Activated CD8-positive, alpha-beta memory T cell treated with anti-CD3 and anti-CD28 coated beads, Interleukin-2, amount 50 U/mL, for 1 hour (primary cell): ENCODE results near the gene HPX.

Experiments
- DNase-seq: peaks from one replicate; pipeline ENCODE4 v3.0.0-alpha.2; 2020; ENCODE audit errors: extremely low read depth

The HPX gene, protein sequence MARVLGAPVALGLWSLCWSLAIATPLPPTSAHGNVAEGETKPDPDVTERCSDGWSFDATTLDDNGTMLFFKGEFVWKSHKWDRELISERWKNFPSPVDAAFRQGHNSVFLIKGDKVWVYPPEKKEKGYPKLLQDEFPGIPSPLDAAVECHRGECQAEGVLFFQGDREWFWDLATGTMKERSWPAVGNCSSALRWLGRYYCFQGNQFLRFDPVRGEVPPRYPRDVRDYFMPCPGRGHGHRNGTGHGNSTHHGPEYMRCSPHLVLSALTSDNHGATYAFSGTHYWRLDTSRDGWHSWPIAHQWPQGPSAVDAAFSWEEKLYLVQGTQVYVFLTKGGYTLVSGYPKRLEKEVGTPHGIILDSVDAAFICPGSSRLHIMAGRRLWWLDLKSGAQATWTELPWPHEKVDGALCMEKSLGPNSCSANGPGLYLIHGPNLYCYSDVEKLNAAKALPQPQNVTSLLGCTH

DNA sequence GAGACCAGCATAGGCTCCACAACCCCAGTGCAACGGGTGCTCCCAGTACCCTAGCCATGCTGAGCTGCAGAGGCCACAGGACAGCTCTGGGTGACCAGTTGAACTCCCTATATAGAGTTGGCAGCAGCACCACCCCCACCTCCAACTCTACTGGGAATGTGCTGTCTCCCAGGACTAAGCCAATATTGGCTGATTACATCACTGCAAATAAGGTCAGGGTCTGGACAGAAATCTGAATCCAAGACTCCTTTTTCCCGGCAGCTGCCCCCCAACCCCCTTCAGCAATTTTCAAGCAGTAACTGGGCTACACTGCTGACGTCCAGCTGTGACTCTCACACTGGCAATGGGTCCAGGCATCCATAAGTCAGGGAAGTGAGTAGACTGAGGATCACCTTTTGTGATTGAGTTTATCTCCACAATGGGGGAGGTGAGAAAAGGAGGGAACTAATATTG is at the start of gene HPX:
Gene HPX, minus strand, starts transcription at position 82 of the 453 bp plus-strand sequence. Its CDS starts 24 bp downstream, at position 58.
- no peak for DNase-seq

DNA sequence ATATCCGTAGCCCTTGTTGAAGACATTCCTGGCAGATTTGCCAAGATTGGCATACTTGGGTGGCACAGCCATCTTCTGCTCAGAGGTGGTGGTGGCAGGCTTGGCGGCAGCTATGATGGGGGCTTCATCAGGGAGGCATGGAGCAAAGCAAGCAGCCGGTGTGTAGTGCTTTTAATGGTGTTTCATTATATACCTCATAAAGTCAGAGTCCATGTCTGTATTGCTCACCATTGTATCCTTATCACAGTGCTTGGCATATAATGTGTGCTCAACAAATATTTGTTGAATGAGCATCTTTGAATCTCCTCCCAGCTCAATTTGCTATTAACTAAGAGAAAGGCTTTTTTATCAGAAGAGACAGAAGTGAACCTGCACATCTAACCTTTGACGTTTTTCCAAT is 48.5 kb upstream of the HPX start:
- DNase-seq: no peak

DNA sequence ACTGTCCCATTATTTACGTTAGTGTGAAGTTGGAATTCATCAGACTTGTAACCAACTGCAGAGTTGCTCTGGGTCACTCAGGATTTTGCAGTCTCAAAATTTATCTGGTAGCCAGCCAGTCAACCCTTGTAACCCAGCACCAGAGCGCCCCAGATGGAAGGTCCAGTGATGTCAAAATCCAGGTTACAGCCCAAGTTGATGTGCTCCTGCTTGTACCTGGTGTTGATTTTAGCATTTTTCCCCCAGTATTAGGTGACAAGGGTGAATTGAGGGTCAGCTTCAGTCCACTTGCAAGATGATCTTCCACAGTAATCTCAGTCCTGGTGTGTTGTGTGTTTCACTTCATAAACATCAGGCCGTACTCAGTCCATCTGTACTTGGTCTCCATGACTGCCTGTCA is 48.0 kb upstream of the HPX start:
- no peak for DNase-seq

DNA sequence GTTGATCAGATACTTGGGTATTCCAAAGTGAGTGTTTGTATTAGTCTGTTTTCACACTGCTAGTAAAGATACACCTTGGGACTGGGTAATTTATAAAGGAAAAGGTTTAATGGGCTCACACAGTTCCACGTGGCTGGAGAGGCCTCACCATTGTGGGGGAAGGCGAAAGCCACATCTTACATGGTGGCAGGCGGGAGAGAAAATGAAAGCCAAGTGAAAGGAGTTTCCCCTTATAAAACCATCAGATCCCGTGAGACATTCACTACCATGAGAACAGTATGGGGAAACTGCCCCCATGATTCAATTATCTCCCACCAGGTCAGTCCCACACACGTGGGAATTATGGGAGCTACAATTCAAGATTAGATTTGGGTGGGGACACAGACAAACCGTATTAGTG is 47.6 kb upstream of the HPX start:
- no peak for DNase-seq

DNA sequence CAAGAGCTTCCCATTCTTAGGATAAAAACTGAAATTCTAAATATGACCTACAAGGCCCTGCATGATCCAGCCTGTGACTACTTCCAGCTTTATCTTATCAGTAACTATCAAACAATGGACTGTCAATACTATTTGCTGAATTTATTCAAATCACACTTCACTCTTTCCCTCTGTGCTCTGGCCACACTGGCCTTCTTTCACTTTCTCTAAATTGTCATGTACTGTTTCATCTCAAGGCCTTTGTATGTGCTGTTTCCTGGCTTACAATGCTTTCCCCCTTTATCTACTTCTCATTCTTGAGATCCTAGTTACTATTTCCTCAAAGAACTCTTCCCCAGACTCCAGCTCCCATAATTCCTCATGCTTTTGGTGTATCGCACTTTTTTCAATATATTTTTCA is 46.2 kb upstream of the HPX start:
- no peak for DNase-seq

DNA sequence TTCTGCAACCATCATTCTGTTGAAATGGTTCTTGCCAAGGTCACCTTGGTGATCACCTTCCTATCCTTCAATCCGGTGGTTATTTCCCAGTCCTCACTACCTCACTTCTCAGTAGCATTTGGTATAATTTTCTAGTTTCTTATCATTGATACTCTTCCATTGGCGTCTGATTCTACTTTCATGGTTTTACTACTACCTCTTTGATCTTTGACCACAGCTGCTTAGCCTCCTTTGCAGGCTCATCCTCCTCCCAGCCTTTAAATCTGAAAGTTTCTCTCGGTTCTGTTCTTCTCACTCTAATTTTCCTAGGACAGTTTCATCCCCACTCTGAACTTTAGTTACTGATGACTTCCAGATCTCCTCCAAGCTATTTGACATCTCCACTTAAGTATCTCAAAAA is 45.5 kb upstream of the HPX start:
- DNase-seq: no peak

DNA sequence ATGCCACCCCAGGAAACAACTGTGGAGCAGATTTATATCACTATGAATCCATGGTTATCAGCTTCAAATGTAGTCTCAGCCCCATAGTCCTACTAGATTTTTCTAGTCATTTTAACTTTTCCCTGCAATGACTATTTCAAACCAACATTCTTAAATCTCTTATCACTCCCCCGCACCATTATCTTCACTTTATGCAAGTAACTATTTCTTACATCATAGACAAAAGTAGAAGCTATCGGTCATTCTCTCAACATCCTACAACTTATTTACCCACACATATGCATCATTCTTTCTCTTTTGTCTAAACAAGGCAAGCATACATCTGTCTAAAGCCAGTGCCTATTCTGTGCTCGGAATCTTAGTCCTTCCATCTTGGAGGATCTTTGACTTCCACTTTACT is 44.9 kb upstream of the HPX start:
- no peak for DNase-seq

DNA sequence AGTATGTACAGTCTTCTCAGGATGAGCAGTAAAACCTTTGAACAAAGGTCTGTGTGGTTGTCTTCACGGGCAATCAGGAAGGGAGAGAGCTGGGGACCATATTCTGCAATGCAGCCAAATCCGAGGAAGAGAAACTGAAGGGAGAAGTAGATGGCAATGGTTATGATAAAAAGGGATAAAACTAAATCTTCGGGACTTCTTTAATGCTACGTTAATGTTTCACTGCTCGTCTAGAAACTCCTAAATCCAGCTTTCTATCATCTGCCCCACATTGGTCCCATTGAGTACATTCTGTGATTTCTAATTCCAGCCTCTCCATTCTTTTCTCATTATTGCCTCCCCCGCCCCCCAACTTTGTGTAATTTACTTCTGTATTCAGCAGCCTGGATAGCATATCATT is 42.2 kb upstream of the HPX start:
- no peak for DNase-seq

DNA sequence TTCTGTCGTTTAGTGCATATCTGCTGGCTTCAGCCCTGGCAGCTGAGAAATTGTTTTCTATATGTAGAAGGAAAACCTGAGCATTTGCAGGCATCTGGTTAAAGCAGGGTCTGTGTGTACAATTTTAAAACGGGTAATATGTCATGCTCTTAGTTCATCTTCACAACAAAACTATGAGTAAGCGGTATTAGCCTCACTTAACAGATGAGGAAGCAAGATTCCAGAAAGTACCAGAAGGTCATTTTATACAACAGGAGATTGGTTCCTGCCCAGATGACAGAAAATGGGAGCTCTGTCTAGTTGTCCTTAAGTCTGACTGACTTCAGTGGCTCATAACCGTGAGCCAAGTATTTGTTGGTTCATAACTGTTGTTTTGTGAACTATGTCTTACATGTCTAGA is 41.7 kb upstream of the HPX start:
- DNase-seq: no peak

DNA sequence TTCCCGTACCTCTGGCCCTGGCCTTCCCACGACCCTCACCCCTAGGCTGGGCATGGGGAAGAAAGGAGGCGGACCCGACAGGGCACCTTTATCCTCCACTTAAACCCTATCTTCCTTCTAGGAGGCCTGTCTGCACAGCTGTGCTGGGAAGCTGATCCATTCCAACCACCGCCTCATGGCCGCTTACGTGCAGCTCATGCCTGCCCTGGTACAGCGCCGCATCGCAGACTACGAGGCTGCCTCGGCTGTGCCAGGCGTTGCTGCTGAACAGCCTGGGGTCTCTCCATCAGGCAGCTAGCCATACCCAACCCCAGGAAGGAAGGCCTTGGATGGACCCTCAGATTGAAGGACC is 41.1 kb upstream of the HPX start:
- no peak for DNase-seq

DNA sequence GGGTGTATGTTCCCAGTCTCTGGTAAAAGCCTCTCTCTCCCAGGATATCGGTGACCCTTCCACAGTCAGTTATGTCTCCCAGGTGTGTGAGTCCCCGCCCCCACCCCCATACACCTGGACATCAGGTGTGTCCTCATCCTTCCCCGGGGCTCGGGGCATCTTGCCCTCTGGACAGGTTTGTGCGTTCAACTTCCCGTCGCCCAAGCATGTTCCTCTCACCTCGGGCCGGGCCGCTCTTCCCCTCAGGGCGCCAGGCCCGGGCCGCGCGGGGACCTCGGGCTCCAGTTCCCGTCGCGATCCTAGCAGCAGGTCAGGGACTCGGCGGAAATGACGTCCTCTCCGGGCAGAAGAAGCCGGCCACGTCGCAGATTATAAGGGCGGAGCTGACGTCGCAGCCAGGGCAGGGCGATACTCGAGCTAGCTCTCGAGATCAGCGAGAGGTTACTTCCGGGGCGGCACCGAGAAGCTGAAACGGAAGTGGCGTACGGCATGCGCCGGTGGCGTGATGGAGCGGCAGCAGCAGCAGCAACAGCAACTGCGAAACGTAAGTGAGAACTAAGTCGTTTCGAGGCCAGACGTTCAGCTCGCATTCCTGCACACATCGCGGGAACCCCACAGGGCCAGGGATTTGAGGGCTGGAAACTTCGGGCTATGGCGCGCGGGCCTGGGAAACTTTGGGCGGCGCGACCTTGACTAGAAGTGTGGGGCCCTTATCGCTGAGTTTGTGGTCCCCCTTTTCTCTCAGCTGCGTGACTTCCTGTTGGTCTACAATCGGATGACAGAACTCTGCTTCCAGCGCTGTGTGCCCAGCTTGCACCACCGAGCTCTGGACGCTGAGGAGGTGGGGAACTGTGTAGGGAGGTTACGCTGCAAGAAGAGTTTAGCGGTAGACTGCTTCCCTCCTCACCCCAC is 40.5 kb upstream of the HPX start, which contains the start of the genes ARFIP2 and TIMM10B:
Gene ARFIP2, minus strand, starts transcription at position 320 of the 912 bp plus-strand sequence. CDS start 910 bp downstream, outside the sequence.
Gene TIMM10B, plus strand, starts transcription at position 490 of the 912 bp plus-strand sequence. Its CDS starts 16 bp downstream, at position 506.
- DNase-seq: peak; percentile 84

DNA sequence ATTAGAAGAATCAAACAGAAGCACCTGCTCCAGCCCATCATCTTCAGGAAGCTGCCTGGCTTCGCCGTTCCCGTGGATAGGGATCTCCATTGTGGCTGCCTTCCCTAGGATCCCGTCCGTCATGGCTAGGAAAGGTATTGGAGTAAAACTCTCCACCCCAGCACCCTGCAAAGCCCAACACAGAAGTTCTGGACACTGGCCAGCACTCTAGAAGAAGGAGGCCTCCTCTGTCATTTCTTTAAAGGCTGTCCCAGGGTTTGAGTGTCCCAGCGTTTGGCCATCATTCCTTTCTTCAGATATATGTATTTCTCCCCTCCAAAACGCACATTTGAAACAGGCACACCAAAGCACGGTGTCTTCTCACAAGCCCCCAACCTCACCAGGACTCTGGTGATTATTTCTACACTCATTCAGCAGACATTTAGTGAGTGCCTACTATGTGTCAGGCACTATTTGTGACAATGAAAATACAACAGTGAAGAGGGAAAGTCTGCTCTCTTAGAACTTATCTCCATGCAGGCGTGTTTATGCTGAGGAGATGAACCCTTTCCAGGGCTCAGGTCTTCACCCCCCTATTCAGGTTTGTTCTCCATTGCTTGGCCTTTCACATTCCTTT is 39.6 kb upstream of the HPX start:
- no peak for DNase-seq

DNA sequence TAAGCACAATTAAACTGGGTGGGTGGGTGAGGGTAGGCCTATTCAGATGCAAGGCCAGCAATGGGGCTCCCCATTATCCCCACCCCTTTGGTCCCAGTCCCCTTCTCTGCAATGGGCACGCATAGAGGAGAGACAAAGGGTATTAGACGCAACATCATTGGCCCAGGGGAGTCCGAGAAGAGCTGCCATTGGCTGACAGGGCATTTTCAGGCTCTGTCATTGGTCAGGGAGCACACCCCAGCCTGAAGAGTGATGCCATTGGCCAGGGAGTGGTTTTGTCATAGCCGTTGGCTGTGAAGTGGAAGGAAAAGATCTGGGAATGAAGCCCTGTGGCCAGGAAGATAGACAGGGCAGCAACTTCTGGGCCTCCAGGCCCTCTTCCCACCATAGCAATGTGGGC is 35.8 kb upstream of the HPX start:
- no peak for DNase-seq

DNA sequence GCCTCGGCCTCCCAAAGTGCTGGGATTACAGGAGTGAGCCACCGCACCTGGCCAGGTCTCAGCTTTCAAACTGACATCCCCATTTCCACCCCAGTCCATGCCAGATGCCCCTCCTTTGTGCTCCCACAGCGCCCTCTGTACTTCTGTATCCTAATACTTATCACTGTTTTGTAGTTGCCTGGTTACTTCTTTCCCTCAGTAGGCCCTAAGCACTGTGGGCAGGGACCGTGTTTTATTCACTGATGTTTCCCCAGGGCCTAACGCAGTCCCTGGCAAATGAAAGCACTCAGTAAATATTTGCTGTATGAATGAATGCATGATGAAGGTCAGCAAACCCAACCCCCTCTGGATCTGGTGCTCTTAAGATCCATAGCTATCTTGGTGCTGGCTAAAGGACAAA is 35.1 kb upstream of the HPX start:
- no peak for DNase-seq

DNA sequence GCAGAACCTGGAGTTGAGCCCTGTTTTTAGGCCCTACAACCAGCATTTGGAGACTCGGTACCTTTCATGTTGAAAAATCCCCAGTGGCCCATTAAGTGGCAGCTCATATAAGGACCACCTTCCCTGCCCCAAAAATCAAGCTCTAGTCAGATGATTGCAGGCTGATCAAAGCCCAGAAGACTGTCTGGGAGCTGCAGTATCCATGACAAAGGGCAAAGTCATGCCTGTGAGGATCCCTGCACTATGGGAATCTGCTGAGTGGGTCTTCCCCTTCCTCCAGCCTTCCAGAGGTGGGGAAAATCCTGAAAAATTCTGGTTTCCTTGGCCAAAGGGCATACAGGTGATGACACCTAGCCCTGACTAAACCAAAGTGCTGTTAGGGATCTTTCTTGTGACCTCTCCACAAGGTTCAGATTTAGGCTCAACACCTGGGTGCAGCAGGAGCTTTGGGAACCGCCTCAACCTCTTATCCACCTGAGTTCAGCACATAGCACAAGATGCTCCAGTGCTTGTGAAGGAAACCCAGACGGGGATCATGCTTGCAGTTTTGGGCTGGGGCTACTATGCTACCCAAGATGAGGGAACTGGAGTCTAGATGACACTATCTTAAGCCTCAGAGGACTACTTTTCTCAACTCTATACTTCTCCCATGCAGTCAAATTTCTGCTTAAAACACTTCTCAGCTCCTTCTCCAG is 34.2 kb upstream of the HPX start:
- DNase-seq: no peak

DNA sequence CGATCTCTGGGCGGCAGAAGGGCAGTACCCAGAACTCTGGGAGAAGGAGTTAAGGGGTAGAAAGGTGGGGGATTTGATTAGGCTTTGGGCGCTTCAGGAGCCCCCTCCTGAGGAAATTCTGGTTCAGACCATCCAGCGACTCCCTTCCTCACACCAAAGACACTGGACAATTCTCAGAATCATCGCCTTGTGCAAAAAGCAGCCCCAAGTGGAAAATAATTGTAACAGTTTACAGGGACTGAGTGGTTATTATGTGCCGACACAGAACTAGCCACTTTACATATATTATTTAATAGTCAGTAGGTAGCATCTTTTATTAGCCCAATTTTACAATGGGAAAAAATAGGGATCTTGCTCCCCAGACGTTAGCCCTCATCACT is 33.6 kb upstream of the HPX start:
- DNase-seq: no peak

DNA sequence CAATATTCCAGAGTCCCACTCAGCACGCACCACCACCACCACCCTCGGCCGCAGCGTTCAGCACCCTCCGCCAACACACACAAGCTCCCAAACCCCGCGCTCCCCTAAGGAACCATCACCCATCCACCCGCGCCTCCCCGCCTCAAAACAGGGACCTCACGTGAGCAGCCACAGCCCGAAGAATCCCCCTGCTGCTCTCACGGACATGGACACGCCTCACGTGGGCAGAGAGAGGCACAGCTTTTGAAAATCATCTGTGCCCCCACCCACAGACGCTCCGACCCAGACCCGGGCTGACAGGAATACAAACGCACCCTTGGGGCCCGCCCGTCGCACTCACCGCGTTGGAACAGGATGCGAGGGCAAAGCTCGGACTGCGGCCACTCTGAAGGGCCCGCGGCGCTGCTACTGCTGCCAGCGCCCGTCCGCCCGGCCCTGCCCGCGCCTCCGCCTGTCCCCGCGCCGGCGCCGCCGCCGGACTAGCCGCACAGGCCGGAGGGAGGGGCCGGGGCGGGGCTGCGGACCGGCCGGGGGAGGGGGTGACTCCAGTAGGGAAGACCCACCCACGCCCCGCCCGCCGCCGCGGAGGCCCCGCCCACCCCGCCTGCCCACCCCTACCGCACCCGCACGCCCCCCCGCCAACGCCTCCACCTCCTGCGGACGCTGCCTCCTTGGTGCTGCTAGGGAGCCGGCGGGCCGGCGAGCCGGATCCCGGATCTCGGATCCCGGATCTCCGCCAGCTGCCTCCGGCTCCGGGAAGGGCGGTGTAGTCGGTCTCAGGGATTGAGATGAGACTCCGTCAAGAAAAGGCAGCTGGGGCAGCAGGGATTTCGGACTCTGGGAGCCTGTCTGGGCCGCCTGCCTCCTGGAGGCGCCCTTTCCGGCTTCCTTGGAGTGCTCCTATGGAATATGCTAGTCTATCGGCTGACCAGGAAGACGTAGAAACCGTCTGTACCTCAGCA is 32.9 kb upstream of the HPX start, which contains the start of gene TRIM3:
Gene TRIM3, minus strand, starts transcription at position 491 of the 962 bp plus-strand sequence. CDS start 8,246 bp downstream, outside the sequence.
- no peak for DNase-seq

DNA sequence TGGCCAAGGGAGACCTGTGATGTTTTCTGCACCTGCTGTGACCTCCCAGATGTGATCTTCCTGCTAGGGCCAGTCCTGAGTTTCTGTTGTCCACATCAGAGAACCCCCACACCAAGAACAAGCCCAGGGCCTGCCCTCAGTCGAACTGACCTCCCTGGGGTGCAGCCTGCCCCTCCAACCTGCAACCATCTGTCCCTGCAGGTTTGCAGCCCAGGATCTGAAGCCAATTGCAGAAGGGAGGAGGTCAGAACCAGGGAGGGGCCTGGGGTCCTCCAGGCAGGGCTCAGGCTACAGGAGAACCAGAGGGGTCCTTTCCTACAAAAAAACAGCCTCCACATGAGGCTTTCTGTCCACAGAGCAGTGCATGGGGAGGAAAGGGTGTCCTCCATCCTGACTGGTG is 32.1 kb upstream of the HPX start:
- no peak for DNase-seq

DNA sequence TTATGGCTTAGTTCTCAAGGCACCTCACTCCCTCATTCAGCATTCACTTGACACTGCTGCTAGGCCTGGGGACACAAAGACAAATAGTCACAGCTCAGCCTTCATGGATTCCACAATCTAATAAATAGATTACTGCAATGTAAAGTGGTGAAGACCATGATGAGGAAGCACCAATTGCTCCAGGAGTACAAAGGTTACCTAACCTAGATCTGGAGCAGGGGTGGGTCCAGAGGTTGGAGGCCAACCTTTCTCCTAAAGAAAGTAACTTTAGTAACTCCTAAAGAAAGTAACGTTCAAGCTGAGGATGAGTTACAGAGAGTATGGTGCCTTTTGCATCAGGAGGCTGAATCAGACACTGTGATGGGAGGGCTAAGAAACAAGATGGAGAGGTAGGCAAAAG is 28.8 kb upstream of the HPX start:
- no peak for DNase-seq
